HepG2 (cell line): ENCODE measurements around the gene SUCLG2. TPM values are rescaled to one million over a fixed set of nuclear protein-coding genes. Genes with fewer than 3 reads are reported as not detected.

ENCODE experiments used
- ATAC-seq: fragments of 200-7000 bp; cut with Tn5 transposase; 3 replicates; pipeline ENCODE4 v1.9.1; 2020; ENCODE audit warnings: mild to moderate bottlenecking, moderate library complexity
- BruUV-seq: library from RNA; stranded (reverse); fragments of 400-500 nt; replicated peaks from 2 replicates; lab custom pipeline; 2021; lab: Mats Ljungman, UMichigan
- CTCF ChIA-PET: fragments of 300-600 bp; formaldehyde crosslinking; extraction: SDS; loops from one replicate; lab custom pipeline; 2021; ENCODE audit warnings: low total read pairs, inconsistent platforms, low intra/inter-chr PET ratio; lab: Yijun Ruan, JAX
- POLR2A ChIA-PET: fragments of 350-600 bp; sonication (Branson Sonifier 250); formaldehyde crosslinking; loops from one replicate; lab custom pipeline; 2020; ENCODE audit warnings: antibody characterized with exemption, inconsistent platforms; lab: Yijun Ruan, JAX
- DNase-seq: peaks from one replicate; pipeline ENCODE4 v3.0.0-alpha.2; 2015; ENCODE audit warnings: low spot score
- FAIRE-seq: peaks from 3 replicates; lab custom pipeline; 2011; peaks lifted over from hg19 to GRCh38; lab: Jason Lieb, UNC
- H2AFZ ChIP-seq: one replicate; pipeline ENCODE4 v1.6.1; 2011; ENCODE audit warnings: low read length, inconsistent platforms
- H3K27ac ChIP-seq: fragments of 300-600 bp; 3 replicates; pipeline ENCODE4 v1.8.0; 2011; ENCODE audit warnings: mixed run types, mild to moderate bottlenecking, mixed read lengths, low read length, inconsistent platforms; ENCODE audit not compliant: insufficient read depth; ENCODE audit errors: extremely low read length
- H3K27me3 ChIP-seq, 2 experiments: fragments of 200-600 bp in 1 of 2; 2 replicates in 1 of 2; 3 replicates in 1 of 2; pipeline versions ENCODE4 v1.6.0 to v1.8.0; 2011; ENCODE audit warnings: low read length in 2 of 2, mild to moderate bottlenecking in 2 of 2, moderate library complexity in 2 of 2, inconsistent platforms in 1 of 2; ENCODE audit not compliant: insufficient read depth in 2 of 2, control insufficient read depth in 1 of 2
- H3K36me3 ChIP-seq, 2 experiments: fragments of 200-600 bp in 1 of 2; replicated peaks in 1 of 2; 2 replicates in 1 of 2; 3 replicates in 1 of 2; pipeline versions ENCODE4 v1.5.1 to v1.8.0; 2011; ENCODE audit warnings: low read length in 2 of 2, inconsistent platforms in 1 of 2; ENCODE audit not compliant: insufficient read depth in 2 of 2, control insufficient read depth in 1 of 2
- H3K4me1 ChIP-seq: 2 replicates; pipeline ENCODE4 v1.5.1; 2012; ENCODE audit warnings: low read length, inconsistent platforms; ENCODE audit not compliant: insufficient read depth
- H3K4me2 ChIP-seq: 2 replicates; pipeline ENCODE4 v1.6.0; 2011; ENCODE audit warnings: low read depth, low read length, inconsistent platforms
- H3K4me3 ChIP-seq, 3 experiments: fragments of 200-600 bp in 1 of 3; sonication (generic), shearing (Covaris generic) in 1 of 3; replicated peaks in 1 of 3; 2 replicates each; pipeline ENCODE4 v1.5.1; 2011 to 2016; ENCODE audit warnings: low read length in 3 of 3, inconsistent platforms in 2 of 3, low read depth in 2 of 3, mild to moderate bottlenecking in 2 of 3, control low read depth in 1 of 3, mixed read lengths in 1 of 3; ENCODE audit not compliant: insufficient read depth in 1 of 3
- H3K79me2 ChIP-seq: one replicate; pipeline ENCODE4 v1.6.1; 2011; ENCODE audit warnings: low read length, inconsistent platforms; ENCODE audit not compliant: insufficient read depth
- H3K9ac ChIP-seq: 2 replicates; pipeline ENCODE4 v1.6.0; 2011; ENCODE audit warnings: mild to moderate bottlenecking, low read depth, low read length, inconsistent platforms; ENCODE audit not compliant: insufficient read depth
- H3K9me3 ChIP-seq: 2 replicates; pipeline ENCODE4 v1.5.1; 2012; ENCODE audit warnings: mild to moderate bottlenecking, low read length
- H4K20me1 ChIP-seq: 2 replicates; pipeline ENCODE4 v1.6.0; 2011; ENCODE audit warnings: inconsistent platforms, mild to moderate bottlenecking, low read length, moderate library complexity; ENCODE audit not compliant: insufficient read depth
- AKNA ChIP-seq: sonication (generic); formaldehyde crosslinking; IDR thresholded peaks from 2 replicates; pipeline ENCODE4 v1.4.0; 2020; ENCODE audit warnings: missing genetic modification reagents, borderline replicate concordance
- CBFB ChIP-seq: sonication (generic); formaldehyde crosslinking; IDR thresholded peaks from 2 replicates; pipeline ENCODE4 v1.4.0; 2020; ENCODE audit warnings: missing genetic modification reagents
- RXRA ChIP-seq: sonication (generic); formaldehyde crosslinking; IDR thresholded peaks from 2 replicates; pipeline ENCODE4 v1.5.1; 2020; ENCODE audit warnings: missing genetic modification reagents
- SOX5 ChIP-seq: IDR thresholded peaks from 2 replicates; pipeline ENCODE4 v1.6.1; 2016; ENCODE audit warnings: borderline replicate concordance
- STAG1 ChIP-seq: sonication (generic); formaldehyde crosslinking; IDR thresholded peaks from 2 replicates; pipeline ENCODE4 v1.4.0; 2020; ENCODE audit warnings: missing genetic modification reagents
- TIGD3 ChIP-seq: sonication (generic); formaldehyde crosslinking; IDR thresholded peaks from 2 replicates; pipeline ENCODE4 v1.5.1; 2020; ENCODE audit warnings: mild to moderate bottlenecking, missing genetic modification reagents, borderline replicate concordance
- ZNF124 ChIP-seq: sonication (generic); formaldehyde crosslinking; IDR thresholded peaks from 2 replicates; pipeline ENCODE4 v1.4.0; 2020; ENCODE audit warnings: missing genetic modification reagents
- ZNF17 ChIP-seq: sonication (generic); formaldehyde crosslinking; IDR thresholded peaks from 2 replicates; pipeline ENCODE4 v1.5.0; 2020; ENCODE audit warnings: mild to moderate bottlenecking, missing genetic modification reagents
- ZNF326 ChIP-seq: sonication (generic); formaldehyde crosslinking; IDR thresholded peaks from 2 replicates; pipeline ENCODE4 v1.4.0; 2020; ENCODE audit warnings: missing genetic modification reagents, borderline replicate concordance
- ZNF546 ChIP-seq: sonication (generic); formaldehyde crosslinking; conservative IDR thresholded peaks from 2 replicates; pipeline ENCODE4 v1.8.1; 2023; ENCODE audit warnings: mild to moderate bottlenecking, missing genetic modification reagents
- ZNF567 ChIP-seq: sonication (generic); formaldehyde crosslinking; IDR thresholded peaks from 2 replicates; pipeline ENCODE4 v1.8.1; 2023; ENCODE audit warnings: mild to moderate bottlenecking, missing genetic modification reagents, borderline replicate concordance
- ZNF720 ChIP-seq: sonication (generic); formaldehyde crosslinking; IDR thresholded peaks from 2 replicates; pipeline ENCODE4 v1.4.0; 2020; ENCODE audit warnings: missing genetic modification reagents
- WGBS: methylation state at CpG from one replicate; pipeline ENCODE4 v1.1.6; 2017; ENCODE audit warnings: low lambda C conversion rate; 5-methylcytosine and 5-hydroxymethylcytosine counted together
- in situ Hi-C: cut with HindIII; loops from 2 replicates; pipeline ENCODE4 v1.10.0; 2017; ENCODE audit warnings: low pct_unique_long_range_greater_than_20kb; ENCODE audit not compliant: extremely low pct_ligation_motif_present
- intact Hi-C: fragments of 100-400 bp; cut with micrococcal nuclease; formaldehyde crosslinking; loops from one replicate; pipeline ENCODE4 v1.10.0; 2022; ENCODE audit not compliant: unreplicated experiment
- polyA plus RNA-seq, 8 experiments: library from polyadenylated mRNA; depleted of rRNA in 3 of 8; stranded (reverse) in 7 of 8; unstranded in 1 of 8; fragments of >200 nt; fragmentation: Illumina TruSeq in 4 of 8; extraction: Trizol in 4 of 8; gene quantifications; 2 replicates each; pipeline versions ENCODE4 v1.2.1 to v1.2.3, GENCODE V29; 2011 to 2016; ENCODE audit warnings: low read depth in 4 of 8, missing spikeins in 1 of 8, mixed read lengths in 1 of 8; ENCODE audit not compliant: insufficient read depth in 1 of 8
- total RNA-seq, 5 experiments: library from RNA; depleted of rRNA; stranded (reverse); fragments of >200 nt; fragmentation: Illumina TruSeq; extraction: Trizol; gene quantifications; 2 replicates each; pipeline ENCODE4 v1.2.3, GENCODE V29; 2016; ENCODE audit warnings: low read depth in 1 of 5
- TF ChIP-seq, protein P1 (sequence below): sonication (generic); formaldehyde crosslinking; IDR thresholded peaks from 2 replicates; pipeline ENCODE4 v1.8.1; 2022; ENCODE audit warnings: mild to moderate bottlenecking, missing genetic modification reagents
- TF ChIP-seq, protein P2 (sequence below): sonication (generic); formaldehyde crosslinking; IDR thresholded peaks from 2 replicates; pipeline ENCODE4 v1.4.0; 2020; ENCODE audit warnings: mild to moderate bottlenecking, missing genetic modification reagents
- TF ChIP-seq, protein P3 (sequence below): sonication (generic); formaldehyde crosslinking; IDR thresholded peaks from 2 replicates; pipeline ENCODE4 v1.5.0; 2020; ENCODE audit warnings: mild to moderate bottlenecking, missing genetic modification reagents, moderate library complexity

SUCLG2 gene
- total and polyA plus RNA-seq, 2 of the 13 experiments (the other 11 are each of a cell fraction or from before 2014, with no cell fraction given) = 21.4 to 64.9 TPM

GRCh38 chr3:67529337-67529736 lies 125.1 kb downstream of the SUCLG2 start:
- WGBS = 86% methylated on average over 1 of the region's 1 CpG
- no peak for FAIRE-seq
- TF ChIP-seq, protein P1, sequence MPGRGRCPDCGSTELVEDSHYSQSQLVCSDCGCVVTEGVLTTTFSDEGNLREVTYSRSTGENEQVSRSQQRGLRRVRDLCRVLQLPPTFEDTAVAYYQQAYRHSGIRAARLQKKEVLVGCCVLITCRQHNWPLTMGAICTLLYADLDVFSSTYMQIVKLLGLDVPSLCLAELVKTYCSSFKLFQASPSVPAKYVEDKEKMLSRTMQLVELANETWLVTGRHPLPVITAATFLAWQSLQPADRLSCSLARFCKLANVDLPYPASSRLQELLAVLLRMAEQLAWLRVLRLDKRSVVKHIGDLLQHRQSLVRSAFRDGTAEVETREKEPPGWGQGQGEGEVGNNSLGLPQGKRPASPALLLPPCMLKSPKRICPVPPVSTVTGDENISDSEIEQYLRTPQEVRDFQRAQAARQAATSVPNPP (CRISPR knock-in tag) = no peak
- TF ChIP-seq, protein P2, sequence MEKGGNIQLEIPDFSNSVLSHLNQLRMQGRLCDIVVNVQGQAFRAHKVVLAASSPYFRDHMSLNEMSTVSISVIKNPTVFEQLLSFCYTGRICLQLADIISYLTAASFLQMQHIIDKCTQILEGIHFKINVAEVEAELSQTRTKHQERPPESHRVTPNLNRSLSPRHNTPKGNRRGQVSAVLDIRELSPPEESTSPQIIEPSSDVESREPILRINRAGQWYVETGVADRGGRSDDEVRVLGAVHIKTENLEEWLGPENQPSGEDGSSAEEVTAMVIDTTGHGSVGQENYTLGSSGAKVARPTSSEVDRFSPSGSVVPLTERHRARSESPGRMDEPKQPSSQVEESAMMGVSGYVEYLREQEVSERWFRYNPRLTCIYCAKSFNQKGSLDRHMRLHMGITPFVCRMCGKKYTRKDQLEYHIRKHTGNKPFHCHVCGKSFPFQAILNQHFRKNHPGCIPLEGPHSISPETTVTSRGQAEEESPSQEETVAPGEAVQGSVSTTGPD = no peak
- TF ChIP-seq CBFB = no peak
- no peak for TF ChIP-seq ZNF17 (CRISPR knock-in tag)
- TF ChIP-seq AKNA (CRISPR knock-in tag) = no peak
- TF ChIP-seq RXRA = no peak
- no peak for TF ChIP-seq SOX5 (CRISPR knock-in tag)
- peak; percentile 46 for TF ChIP-seq STAG1 (CRISPR knock-in tag)
- no peak for TF ChIP-seq TIGD3 (CRISPR knock-in tag)
- TF ChIP-seq ZNF720 (CRISPR knock-in tag) = no peak
- no peak for TF ChIP-seq ZNF326 (CRISPR knock-in tag)
- TF ChIP-seq, protein P3, sequence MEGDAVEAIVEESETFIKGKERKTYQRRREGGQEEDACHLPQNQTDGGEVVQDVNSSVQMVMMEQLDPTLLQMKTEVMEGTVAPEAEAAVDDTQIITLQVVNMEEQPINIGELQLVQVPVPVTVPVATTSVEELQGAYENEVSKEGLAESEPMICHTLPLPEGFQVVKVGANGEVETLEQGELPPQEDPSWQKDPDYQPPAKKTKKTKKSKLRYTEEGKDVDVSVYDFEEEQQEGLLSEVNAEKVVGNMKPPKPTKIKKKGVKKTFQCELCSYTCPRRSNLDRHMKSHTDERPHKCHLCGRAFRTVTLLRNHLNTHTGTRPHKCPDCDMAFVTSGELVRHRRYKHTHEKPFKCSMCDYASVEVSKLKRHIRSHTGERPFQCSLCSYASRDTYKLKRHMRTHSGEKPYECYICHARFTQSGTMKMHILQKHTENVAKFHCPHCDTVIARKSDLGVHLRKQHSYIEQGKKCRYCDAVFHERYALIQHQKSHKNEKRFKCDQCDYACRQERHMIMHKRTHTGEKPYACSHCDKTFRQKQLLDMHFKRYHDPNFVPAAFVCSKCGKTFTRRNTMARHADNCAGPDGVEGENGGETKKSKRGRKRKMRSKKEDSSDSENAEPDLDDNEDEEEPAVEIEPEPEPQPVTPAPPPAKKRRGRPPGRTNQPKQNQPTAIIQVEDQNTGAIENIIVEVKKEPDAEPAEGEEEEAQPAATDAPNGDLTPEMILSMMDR (CRISPR knock-in tag) = peak; percentile 44
- TF ChIP-seq ZNF567 (CRISPR knock-in tag) = no peak
- TF ChIP-seq ZNF124 (CRISPR knock-in tag) = no peak
- no peak for TF ChIP-seq ZNF546

More at GRCh38 chr3:67529337-67529736, 125.1 kb downstream of the SUCLG2 start:
- Histone ChIP-seq H3K36me3 (peaks cover 2 to 18% of the 10 kb centered on the region in 2 experiments; a peak in 2 of 5 replicates), H4K20me1 (no peaks in the 10 kb centered on the region), H3K79me2 (no peaks in the 10 kb centered on the region), H3K4me1 (peaks cover 9% of the 10 kb centered on the region; the same call in 1 of the 2 replicates), H3K4me2 (no peak overlapping the region), H3K4me3 (no peak overlapping the region), H3K9me3 (no peaks in the 10 kb centered on the region), H3K27ac (no peak overlapping the region), H3K9ac (no peak overlapping the region), H3K27me3 (no peaks in the 10 kb centered on the region), H2AFZ (no peak overlapping the region)
- in situ Hi-C loops (no loop called here), intact Hi-C loops (no loop called here)
- ChIA-PET POLR2A (no interaction called here), CTCF (no interaction called here)
- peak; percentile 8 for DNase-seq
- ATAC-seq = peak; percentile 74
- no TSS peak for BruUV-seq
